GM12892 (cell line): Measurements from ENCODE around the gene AKAP12.
"Not testable (repeated sequence)": the region's sequence is repeated elsewhere in the genome, so short reads cannot be mapped to it uniquely, and the experiment has no call there.

Experiments used
- DNase-seq: peaks from one replicate; pipeline ENCODE4 v3.0.0; 2011; ENCODE audit not compliant: insufficient read length
- FAIRE-seq: peaks from 2 replicates; lab custom pipeline; 2011; peaks lifted over from hg19 to GRCh38; lab: Jason Lieb, UNC
- POLR2A ChIP-seq: IDR thresholded peaks from 2 replicates; pipeline ENCODE4 v1.6.1; 2011; ENCODE audit warnings: low read depth, low read length, control low read depth
- POLR2AphosphoS5 ChIP-seq: IDR thresholded peaks from 2 replicates; pipeline ENCODE4 v1.6.1; 2011; ENCODE audit warnings: low read depth, low read length, control low read depth
- TAF1 ChIP-seq: IDR thresholded peaks from 2 replicates; pipeline ENCODE4 v1.6.1; 2011; ENCODE audit warnings: low read depth, mild to moderate bottlenecking, control low read depth, low read length, borderline replicate concordance

Gene AKAP12

GRCh38 chr6:151341476-151342195, 101.9 kb downstream of the AKAP12 start:
- TF ChIP-seq POLR2AphosphoS5 (no peak), TAF1 (no peak), POLR2A (no peak)
- DNase-seq (no peak), FAIRE-seq (no peak)

- not testable (repeated sequence) for DNase-seq, FAIRE-seq
Observed at GRCh38 chr6:151342750-151343149, 103.0 kb downstream of the AKAP12 start.

- no peak for TF ChIP-seq POLR2AphosphoS5
- TF ChIP-seq TAF1 = no peak
- TF ChIP-seq POLR2A = no peak
- FAIRE-seq = no peak
Observed at GRCh38 chr6:151349651-151350270, 110.0 kb downstream of the AKAP12 start.

GRCh38 chr6:151350442-151351145, 110.8 kb downstream of the AKAP12 start:
- TF ChIP-seq TAF1 (no peak), POLR2A (no peak), POLR2AphosphoS5 (no peak)
- FAIRE-seq (no peak), DNase-seq (no peak)

More at GRCh38 chr6:151349651-151350270, 110.0 kb downstream of the AKAP12 start:
- no peak for DNase-seq

- FAIRE-seq (no peak), DNase-seq (no peak)
- TF ChIP-seq POLR2AphosphoS5 = no peak
- TF ChIP-seq POLR2A = no peak
- no peak for TF ChIP-seq TAF1
Observed at GRCh38 chr6:151351146-151351700, 111.5 kb downstream of the AKAP12 start.

GRCh38 chr6:151351731-151352130, 112.0 kb downstream of the AKAP12 start:
- FAIRE-seq (no peak), DNase-seq (no peak)
- TF ChIP-seq POLR2A (no peak), TAF1 (no peak), POLR2AphosphoS5 (no peak)

DNA sequence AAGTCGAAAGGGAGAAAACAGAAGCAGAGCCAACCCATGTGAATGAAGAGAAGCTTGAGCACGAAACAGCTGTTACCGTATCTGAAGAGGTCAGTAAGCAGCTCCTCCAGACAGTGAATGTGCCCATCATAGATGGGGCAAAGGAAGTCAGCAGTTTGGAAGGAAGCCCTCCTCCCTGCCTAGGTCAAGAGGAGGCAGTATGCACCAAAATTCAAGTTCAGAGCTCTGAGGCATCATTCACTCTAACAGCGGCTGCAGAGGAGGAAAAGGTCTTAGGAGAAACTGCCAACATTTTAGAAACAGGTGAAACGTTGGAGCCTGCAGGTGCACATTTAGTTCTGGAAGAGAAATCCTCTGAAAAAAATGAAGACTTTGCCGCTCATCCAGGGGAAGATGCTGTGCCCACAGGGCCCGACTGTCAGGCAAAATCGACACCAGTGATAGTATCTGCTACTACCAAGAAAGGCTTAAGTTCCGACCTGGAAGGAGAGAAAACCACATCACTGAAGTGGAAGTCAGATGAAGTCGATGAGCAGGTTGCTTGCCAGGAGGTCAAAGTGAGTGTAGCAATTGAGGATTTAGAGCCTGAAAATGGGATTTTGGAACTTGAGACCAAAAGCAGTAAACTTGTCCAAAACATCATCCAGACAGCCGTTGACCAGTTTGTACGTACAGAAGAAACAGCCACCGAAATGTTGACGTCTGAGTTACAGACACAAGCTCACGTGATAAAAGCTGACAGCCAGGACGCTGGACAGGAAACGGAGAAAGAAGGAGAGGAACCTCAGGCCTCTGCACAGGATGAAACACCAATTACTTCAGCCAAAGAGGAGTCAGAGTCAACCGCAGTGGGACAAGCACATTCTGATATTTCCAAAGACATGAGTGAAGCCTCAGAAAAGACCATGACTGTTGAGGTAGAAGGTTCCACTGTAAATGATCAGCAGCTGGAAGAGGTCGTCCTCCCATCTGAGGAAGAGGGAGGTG, 112.9 kb downstream of the AKAP12 start:
- DNase-seq = no peak
- TF ChIP-seq POLR2A (no peak), TAF1 (no peak), POLR2AphosphoS5 (no peak)
- FAIRE-seq = no peak

- TF ChIP-seq TAF1 (no peak), POLR2A (no peak), POLR2AphosphoS5 (no peak)
- DNase-seq = no peak
- FAIRE-seq = no peak
Observed at GRCh38 chr6:151353795-151354194, 114.0 kb downstream of the AKAP12 start.

- not testable (repeated sequence) for DNase-seq, FAIRE-seq
Observed at GRCh38 chr6:151356983-151357382, 117.2 kb downstream of the AKAP12 start.

- TF ChIP-seq POLR2AphosphoS5 (no peak), POLR2A (no peak), TAF1 (no peak)
- FAIRE-seq = peak; percentile 17
Observed at GRCh38 chr6:151357758-151358436, 118.1 kb downstream of the AKAP12 start.

DNA sequence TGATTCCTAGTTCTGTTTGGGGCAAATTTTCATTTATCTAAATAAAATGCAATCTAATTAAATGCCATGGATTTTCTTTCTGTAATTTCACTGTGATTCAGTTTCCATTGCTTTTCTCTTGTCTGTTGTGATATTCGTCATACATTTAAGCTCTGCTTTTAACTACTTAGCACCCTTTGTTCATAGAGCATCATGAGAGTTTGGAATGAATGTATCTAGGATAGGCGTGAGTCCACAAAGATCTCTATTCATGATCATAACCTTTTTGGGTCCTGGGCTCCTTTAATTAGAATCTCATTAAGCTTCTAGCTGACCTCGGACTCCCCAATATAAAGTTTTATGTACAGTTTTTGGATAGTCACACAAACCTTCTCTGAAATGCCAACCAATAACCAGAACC, 118.7 kb downstream of the AKAP12 start:
- TF ChIP-seq POLR2A = no peak
- TF ChIP-seq POLR2AphosphoS5 = no peak
- no peak for TF ChIP-seq TAF1
- no peak for FAIRE-seq
- DNase-seq = no peak

More at GRCh38 chr6:151357758-151358436, 118.1 kb downstream of the AKAP12 start:
- no peak for DNase-seq
